ENCODE results near the gene NR1I3. TPM values are rescaled to one million over a fixed set of nuclear protein-coding genes. Genes with fewer than 3 reads are reported as not detected.

Gene NR1I3
- not detected in 2 replicates for total RNA-seq

GRCh38 chr1:161238039-161238473 lies at the start of gene NR1I3:
NR1I3 (minus strand) TSS chr1:161238203; CDS start chr1:161236565, 1,638 bp downstream.

GRCh38 chr1:161258439-161259344 lies 20.7 kb upstream of the NR1I3 start, which contains the start of gene PCP4L1:
PCP4L1 (plus strand) TSS chr1:161258745; CDS start chr1:161258975, 230 bp downstream.

GRCh38 chr1:161225534-161226319 lies 12.3 kb downstream of the NR1I3 start, which contains the start of gene TOMM40L:
TOMM40L (plus strand) TSS chr1:161226060; CDS start chr1:161226490, 430 bp downstream.

GRCh38 chr1:161215076-161215475 lies 22.9 kb downstream of the NR1I3 start, which contains the start of gene FCER1G:
FCER1G (plus strand) TSS chr1:161215295; CDS start chr1:161215322, 27 bp downstream.

GRCh38 chr1:161201836-161202712 lies 35.9 kb downstream of the NR1I3 start, which contains the start of gene NDUFS2:
NDUFS2 (plus strand) TSS chr1:161202367; CDS start chr1:161202386, 19 bp downstream.

GRCh38 chr1:161198897-161199431 lies 39.0 kb downstream of the NR1I3 start, which contains the start of gene ADAMTS4:
ADAMTS4 (minus strand) TSS chr1:161199054; CDS start chr1:161198627, 427 bp downstream.

Other genes with a start within 250 kb of the NR1I3 start
- gene F11R, start 217.1 kb downstream of the NR1I3 start, total RNA-seq: 2.1 and 3.6 TPM in 2 replicates
- gene TSTD1, start 199.2 kb downstream of the NR1I3 start, total RNA-seq: 1.5 TPM in 1 of 2 replicates, not detected in the other
- gene USF1, start 192.2 kb downstream of the NR1I3 start, total RNA-seq: 60.5 and 62.1 TPM in 2 replicates
- not detected in 2 replicates for gene ARHGAP30, start 168.3 kb downstream of the NR1I3 start, total RNA-seq
- gene NECTIN4, start 148.6 kb downstream of the NR1I3 start, total RNA-seq: 0.12 and 0.49 TPM in 2 replicates
- gene KLHDC9, start 139.8 kb downstream of the NR1I3 start, total RNA-seq: 0.65 and 2.2 TPM in 2 replicates
- 10.7 and 14.1 TPM in 2 replicates for gene PFDN2, start 120.2 kb downstream of the NR1I3 start, total RNA-seq
- 29.9 and 32.1 TPM in 2 replicates for gene NIT1, start 120.1 kb downstream of the NR1I3 start, total RNA-seq
- gene DEDD, start 105.5 kb downstream of the NR1I3 start, total RNA-seq: 42.4 and 47.7 TPM in 2 replicates
- 56.3 and 58.4 TPM in 2 replicates for gene UFC1, start 84.2 kb downstream of the NR1I3 start, total RNA-seq
- gene USP21, start 78.7 kb downstream of the NR1I3 start, total RNA-seq: 7.9 and 10.1 TPM in 2 replicates
- gene PPOX, start 71.8 kb downstream of the NR1I3 start, total RNA-seq: 7.6 and 8.6 TPM in 2 replicates
- 18.2 and 22.4 TPM in 2 replicates for gene B4GALT3, start 60.7 kb downstream of the NR1I3 start, total RNA-seq
- 15.5 and 21.4 TPM in 2 replicates for gene ADAMTS4, start 39.1 kb downstream of the NR1I3 start, total RNA-seq
- gene NDUFS2, start 35.8 kb downstream of the NR1I3 start, total RNA-seq: 80.5 and 94.1 TPM in 2 replicates
- gene FCER1G, start 22.9 kb downstream of the NR1I3 start, total RNA-seq: 0.97 TPM in 1 of 2 replicates, not detected in the other
- not detected in 2 replicates for gene APOA2, start 14.6 kb downstream of the NR1I3 start, total RNA-seq
- 13.3 and 13.5 TPM in 2 replicates for gene TOMM40L, start 12.1 kb downstream of the NR1I3 start, total RNA-seq
- gene PCP4L1, start 20.5 kb upstream of the NR1I3 start, total RNA-seq: not detected in 2 replicates
- 0.32 and 0.49 TPM in 2 replicates for gene MPZ, start 71.8 kb upstream of the NR1I3 start, total RNA-seq
- 24.7 and 63.3 TPM in 2 replicates for gene SDHC, start 76.2 kb upstream of the NR1I3 start, total RNA-seq
- gene CFAP126, start 129.7 kb upstream of the NR1I3 start, total RNA-seq: not detected in 2 replicates

Measured in hair follicle dermal papilla cell (primary cell).